NCI-H1417 (cell line): ENCODE results near the gene DNAJC9.
"Not testable (repeated sequence)": the region's sequence is repeated elsewhere in the genome, so short reads cannot be mapped to it uniquely, and the experiment has no call there.

Source experiments
- DNase-seq, 3 experiments: peaks; one replicate each; lab custom pipeline; 2025; lab: John Stamatoyannopoulos, UW

Gene DNAJC9

GRCh38 chr10:73246646-73247508, at the start of gene DNAJC9:
Gene DNAJC9 (minus strand): TSS chr10:73247255. CDS start chr10:73247189, 66 bp downstream.
- peak; percentile 90 to 94 (median 91) for DNase-seq

- DNase-seq = no peak
Observed at GRCh38 chr10:73293461-73293860, 46.4 kb upstream of the DNAJC9 start.

- no peak for DNase-seq
Observed at GRCh38 chr10:73289958-73290357, 42.9 kb upstream of the DNAJC9 start.

GRCh38 chr10:73287441-73287840, 40.4 kb upstream of the DNAJC9 start:
- DNase-seq = no peak

GRCh38 chr10:73281097-73281496, 34.0 kb upstream of the DNAJC9 start:
- no peak for DNase-seq

GRCh38 chr10:73264423-73264822, 17.4 kb upstream of the DNAJC9 start:
- no peak for DNase-seq

- DNase-seq = peak in 1 of 3 experiments; percentile 4
Observed at GRCh38 chr10:73263693-73264347, 16.8 kb upstream of the DNAJC9 start.

- no peak for DNase-seq
Observed at GRCh38 chr10:73262880-73263555, 16.0 kb upstream of the DNAJC9 start.

- DNase-seq = no peak
Observed at GRCh38 chr10:73262105-73262730, 15.2 kb upstream of the DNAJC9 start.

- DNase-seq = no peak
Observed at GRCh38 chr10:73261362-73261995, 14.4 kb upstream of the DNAJC9 start.

- DNase-seq = not testable (repeated sequence)
Observed at GRCh38 chr10:73258612-73259011, 11.6 kb upstream of the DNAJC9 start.

- peak in 1 of 3 experiments; percentile 22 for DNase-seq
Observed at GRCh38 chr10:73253225-73253555, 6.1 kb upstream of the DNAJC9 start.

GRCh38 chr10:73252445-73253224, 5.6 kb upstream of the DNAJC9 start, which contains the start of gene MRPS16:
Gene MRPS16 (minus strand): TSS chr10:73252644. CDS start chr10:73252482, 162 bp downstream.
- peak; percentile 89 to 95 (median 94) for DNase-seq

GRCh38 chr10:73251683-73252444, 4.8 kb upstream of the DNAJC9 start:
- no peak for DNase-seq

- DNase-seq = no peak
Observed at GRCh38 chr10:73248259-73248724, 1.2 kb upstream of the DNAJC9 start.

GRCh38 chr10:73247509-73248258, 629 bp upstream of the DNAJC9 start:
- no peak for DNase-seq

- DNase-seq = no peak
Observed at GRCh38 chr10:73246322-73246645, 771 bp downstream of the DNAJC9 start.

- DNase-seq = no peak
Observed at GRCh38 chr10:73244866-73245477, 2.1 kb downstream of the DNAJC9 start.

GRCh38 chr10:73239908-73240307, 7.1 kb downstream of the DNAJC9 start:
- DNase-seq = no peak
